Measurements from ENCODE around the gene CPAMD8. TPM values are rescaled to one million over a fixed set of nuclear protein-coding genes. Genes with fewer than 3 reads are reported as not detected.
"Not testable (repeated sequence)": the region's sequence is repeated elsewhere in the genome, so short reads cannot be mapped to it uniquely, and the experiment has no call there.

CPAMD8 gene
- total RNA-seq, 2 experiments from 2014 or later = not detected

DNA sequence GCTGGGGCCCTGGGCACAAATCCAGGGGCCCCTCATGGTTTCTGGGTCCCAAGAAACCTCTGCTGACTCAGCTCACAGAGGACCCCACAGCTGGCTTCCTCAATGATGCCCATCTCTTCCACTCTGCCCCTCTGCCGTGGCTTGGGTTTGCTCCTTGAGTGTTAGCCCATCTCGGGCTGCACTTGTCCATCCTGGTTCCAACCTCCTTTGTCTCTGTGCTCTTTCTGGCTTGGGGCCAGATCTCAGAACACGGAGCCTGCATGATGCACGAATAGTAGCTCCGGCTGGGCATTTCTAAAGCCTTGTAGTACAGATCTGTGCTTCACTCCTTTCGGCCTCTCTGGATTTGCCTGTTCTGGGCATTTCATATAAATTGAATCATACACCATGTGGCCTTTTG, 84.0 kb downstream of the CPAMD8 start:
- H3K36me3 Mint-ChIP-seq (ENCODE audit: low read depth) = no peaks in the 10 kb centered on the region
- ChIA-PET POLR2A (no interaction called here), CTCF (no interaction called here)
- H3K27me3 Mint-ChIP-seq = no peaks in the 10 kb centered on the region
- H3K9me3 Mint-ChIP-seq = no peaks in the 10 kb centered on the region
- intact Hi-C loops (cut with micrococcal nuclease) = no loop called here
- no peak overlapping the region for H3K4me3 Mint-ChIP-seq
- DNase-seq = no peak
- no peaks in the 10 kb centered on the region for H3K4me1 Mint-ChIP-seq (ENCODE audit: low read depth)
- no peak overlapping the region for H3K27ac Mint-ChIP-seq
- ATAC-seq = no peak
- TF ChIP-seq, protein P1, sequence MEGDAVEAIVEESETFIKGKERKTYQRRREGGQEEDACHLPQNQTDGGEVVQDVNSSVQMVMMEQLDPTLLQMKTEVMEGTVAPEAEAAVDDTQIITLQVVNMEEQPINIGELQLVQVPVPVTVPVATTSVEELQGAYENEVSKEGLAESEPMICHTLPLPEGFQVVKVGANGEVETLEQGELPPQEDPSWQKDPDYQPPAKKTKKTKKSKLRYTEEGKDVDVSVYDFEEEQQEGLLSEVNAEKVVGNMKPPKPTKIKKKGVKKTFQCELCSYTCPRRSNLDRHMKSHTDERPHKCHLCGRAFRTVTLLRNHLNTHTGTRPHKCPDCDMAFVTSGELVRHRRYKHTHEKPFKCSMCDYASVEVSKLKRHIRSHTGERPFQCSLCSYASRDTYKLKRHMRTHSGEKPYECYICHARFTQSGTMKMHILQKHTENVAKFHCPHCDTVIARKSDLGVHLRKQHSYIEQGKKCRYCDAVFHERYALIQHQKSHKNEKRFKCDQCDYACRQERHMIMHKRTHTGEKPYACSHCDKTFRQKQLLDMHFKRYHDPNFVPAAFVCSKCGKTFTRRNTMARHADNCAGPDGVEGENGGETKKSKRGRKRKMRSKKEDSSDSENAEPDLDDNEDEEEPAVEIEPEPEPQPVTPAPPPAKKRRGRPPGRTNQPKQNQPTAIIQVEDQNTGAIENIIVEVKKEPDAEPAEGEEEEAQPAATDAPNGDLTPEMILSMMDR (IDR thresholded peaks at IDR 0.05) = no peak

DNA sequence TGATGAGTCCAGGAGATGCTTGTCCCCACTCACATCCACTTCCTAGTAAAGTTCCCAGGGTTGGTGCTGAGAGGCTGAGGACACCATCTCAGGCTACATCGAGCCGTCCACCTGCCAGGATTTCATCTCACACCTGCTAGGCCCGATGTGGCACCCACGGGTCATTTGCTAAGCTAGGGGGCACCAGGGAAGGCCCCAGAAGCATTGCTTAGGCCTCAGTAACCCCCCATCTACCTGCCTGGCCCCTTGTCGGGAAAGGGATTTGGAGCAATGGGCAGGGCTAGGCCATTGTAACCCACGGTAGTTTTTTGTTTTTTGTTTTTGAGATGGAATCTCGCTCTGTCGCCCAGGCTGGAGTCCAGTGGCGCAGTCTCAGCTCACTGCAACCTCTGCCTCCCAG, 86.0 kb downstream of the CPAMD8 start:
- no peak overlapping the region for H3K4me3 Mint-ChIP-seq
- TF ChIP-seq, protein P1 (IDR thresholded peaks at IDR 0.05) = no peak
- intact Hi-C loops (cut with micrococcal nuclease) = no loop called here
- no peak for DNase-seq
- ATAC-seq = no peak
- ChIA-PET CTCF (no interaction called here), POLR2A (no interaction called here)
- H3K9me3 Mint-ChIP-seq = no peaks in the 10 kb centered on the region
- H3K36me3 Mint-ChIP-seq (ENCODE audit: low read depth) = no peaks in the 10 kb centered on the region
- H3K27me3 Mint-ChIP-seq = peaks cover 2% of the 10 kb centered on the region
- H3K27ac Mint-ChIP-seq = no peak overlapping the region
- no peaks in the 10 kb centered on the region for H3K4me1 Mint-ChIP-seq (ENCODE audit: low read depth)

DNA sequence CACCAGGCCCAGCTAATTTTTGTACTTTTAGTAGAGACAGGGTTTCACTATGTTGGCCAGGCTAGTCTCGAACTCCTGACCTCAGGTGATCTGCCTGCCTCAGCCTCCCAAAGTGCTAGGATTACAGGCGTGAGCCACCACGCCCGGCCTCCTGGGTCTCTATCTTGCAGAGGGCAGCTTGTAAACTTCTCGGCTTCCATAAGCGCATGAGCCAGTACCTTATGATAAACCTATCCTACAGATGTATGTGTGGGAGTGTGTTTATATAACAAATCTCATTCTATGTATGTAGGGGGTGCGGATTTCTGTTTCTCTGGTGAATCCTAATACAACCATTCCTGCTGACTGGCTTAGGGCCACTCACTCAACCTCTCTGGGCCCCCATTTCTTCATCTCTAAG, 86.5 kb downstream of the CPAMD8 start:
- ATAC-seq; H3K27ac Mint-ChIP-seq; H3K27me3 Mint-ChIP-seq; H3K4me1 Mint-ChIP-seq (ENCODE audit: low read depth); intact Hi-C loops (cut with micrococcal nuclease); H3K36me3 Mint-ChIP-seq (ENCODE audit: low read depth); POLR2A ChIA-PET; CTCF ChIA-PET; H3K4me3 Mint-ChIP-seq; DNase-seq; H3K9me3 Mint-ChIP-seq: not testable (repeated sequence)

DNA sequence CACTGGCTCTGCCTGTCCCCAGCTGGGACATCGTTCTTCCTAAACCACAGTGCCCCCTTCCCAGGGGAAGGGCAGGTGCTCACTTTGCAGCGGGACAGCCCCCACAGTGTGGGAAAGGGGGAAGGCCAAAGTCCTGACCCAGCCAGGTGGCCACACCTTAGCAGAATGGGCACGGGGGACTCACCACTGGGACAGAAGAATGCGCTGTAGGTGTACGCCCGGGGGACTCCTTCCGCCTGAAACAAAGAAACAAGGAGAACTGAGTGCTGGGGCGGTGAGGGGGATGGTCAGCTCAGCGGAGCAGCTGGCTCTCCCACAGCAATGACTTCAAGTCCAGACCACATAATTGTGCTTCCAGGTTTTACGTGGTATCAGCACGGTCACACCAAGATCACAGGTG, 88.4 kb downstream of the CPAMD8 start:
- H3K4me3 Mint-ChIP-seq = no peak overlapping the region
- CTCF ChIA-PET = no interaction called here
- POLR2A ChIA-PET = no interaction called here

DNA sequence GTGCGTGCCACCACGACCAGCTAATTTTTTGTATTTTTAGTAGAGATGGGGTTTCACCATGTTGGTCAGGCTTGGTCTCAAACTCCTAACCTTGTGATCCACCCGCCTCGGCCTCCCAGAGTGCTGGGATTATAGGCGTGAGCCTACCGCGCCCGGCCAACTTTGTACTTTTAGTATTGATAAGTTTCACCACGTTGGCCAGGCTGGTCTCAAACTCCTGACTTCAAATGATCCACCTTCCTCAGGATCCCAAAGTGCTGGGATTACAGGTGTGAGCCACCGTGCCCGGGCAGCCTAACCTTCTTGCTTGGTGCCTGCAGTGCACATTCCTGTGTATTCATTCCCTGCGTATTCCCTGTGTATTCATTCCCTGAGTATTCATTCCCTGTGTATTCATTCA, 88.8 kb downstream of the CPAMD8 start:
- ATAC-seq; DNase-seq; intact Hi-C loops (cut with micrococcal nuclease); CTCF ChIA-PET; POLR2A ChIA-PET; H3K27ac Mint-ChIP-seq; H3K4me1 Mint-ChIP-seq (ENCODE audit: low read depth); H3K4me3 Mint-ChIP-seq; H3K36me3 Mint-ChIP-seq (ENCODE audit: low read depth); H3K27me3 Mint-ChIP-seq: not testable (repeated sequence)
- H3K9me3 Mint-ChIP-seq = peaks cover 16% of the 10 kb centered on the region

More for the DNA sequence above, 88.4 kb downstream of the CPAMD8 start:
- DNase-seq (no peak), ATAC-seq (no peak)
- TF ChIP-seq, protein P1 (IDR thresholded peaks at IDR 0.05) = no peak
- Mint-ChIP-seq H3K9me3 (peaks cover 16% of the 10 kb centered on the region), H3K27ac (no peak overlapping the region), H3K36me3 (ENCODE audit: low read depth) (no peaks in the 10 kb centered on the region), H3K27me3 (peaks cover 2% of the 10 kb centered on the region), H3K4me1 (ENCODE audit: low read depth) (no peaks in the 10 kb centered on the region)
- intact Hi-C loops (cut with micrococcal nuclease) = no loop called here

DNA sequence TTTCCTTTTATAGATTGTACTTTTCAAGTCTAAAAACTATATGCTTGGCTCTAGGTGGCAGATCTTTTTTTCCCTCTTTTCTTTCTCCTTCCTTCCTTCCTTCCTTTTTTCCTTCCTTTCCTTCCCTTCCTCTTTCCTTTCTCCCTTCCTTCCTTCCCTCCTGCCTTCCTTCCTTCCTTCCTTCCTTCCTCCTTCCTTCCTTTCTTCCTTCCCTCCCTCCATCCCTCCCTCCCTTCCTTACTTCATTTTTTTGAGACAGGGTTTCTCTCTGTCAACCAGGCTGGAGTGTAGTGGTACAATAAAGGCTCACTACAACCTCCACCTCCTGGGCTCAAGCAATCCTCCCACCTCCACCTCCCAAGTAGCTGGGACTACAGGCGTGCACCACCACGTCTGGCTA, 89.7 kb downstream of the CPAMD8 start:
- POLR2A ChIA-PET = no interaction called here
- TF ChIP-seq, protein P1 (IDR thresholded peaks at IDR 0.05) = no peak
- DNase-seq (no peak), ATAC-seq (no peak)
- Mint-ChIP-seq H3K9me3 (peaks cover 19% of the 10 kb centered on the region), H3K27me3 (peaks cover 2% of the 10 kb centered on the region), H3K4me3 (no peak overlapping the region), H3K4me1 (ENCODE audit: low read depth) (no peaks in the 10 kb centered on the region), H3K36me3 (ENCODE audit: low read depth) (no peaks in the 10 kb centered on the region), H3K27ac (no peak overlapping the region)
- CTCF ChIA-PET = no interaction called here
- intact Hi-C loops (cut with micrococcal nuclease) = no loop called here

All from activated CD8-positive, alpha-beta T cell treated with anti-CD3 and anti-CD28 coated beads for 36 hours (primary cell).